ENCODE results near the gene GPM6B. TPM values are rescaled to one million over a fixed set of nuclear protein-coding genes. Genes with fewer than 3 reads are reported as not detected.

GPM6B gene
- polyA plus RNA-seq, 1 donor = 17.8 TPM

GRCh38 chrX:13824746-13825145 is 7.9 kb upstream of the GPM6B start:
- no peak for DNase-seq (ENCODE audit: low read depth)

- DNase-seq (ENCODE audit: low read depth) = no peak
These were observed 4.8 kb upstream of the GPM6B start for GRCh38 chrX:13821738-13822137.

- no peak for DNase-seq (ENCODE audit: low read depth)
These were observed 717 bp downstream of the GPM6B start for GRCh38 chrX:13816176-13816575.

- no peak for DNase-seq (ENCODE audit: low read depth)
These were observed 1.2 kb downstream of the GPM6B start for GRCh38 chrX:13815664-13816063.

- DNase-seq (ENCODE audit: low read depth) = no peak
These were observed 8.0 kb downstream of the GPM6B start for GRCh38 chrX:13808865-13809264.

- DNase-seq (ENCODE audit: low read depth) = no peak
These were observed 8.6 kb downstream of the GPM6B start for GRCh38 chrX:13808293-13808692.

GRCh38 chrX:13805241-13805640 is 11.7 kb downstream of the GPM6B start:
- no peak for DNase-seq (ENCODE audit: low read depth)

GRCh38 chrX:13803116-13803515 is 13.8 kb downstream of the GPM6B start:
- DNase-seq (ENCODE audit: low read depth) = no peak

GRCh38 chrX:13798184-13798583 is 18.7 kb downstream of the GPM6B start:
- DNase-seq (ENCODE audit: low read depth) = no peak

- DNase-seq (ENCODE audit: low read depth) = no peak
These were observed 19.4 kb downstream of the GPM6B start for GRCh38 chrX:13797512-13797911.

GRCh38 chrX:13794417-13794816 is 22.5 kb downstream of the GPM6B start:
- no peak for DNase-seq (ENCODE audit: low read depth)

- no peak for DNase-seq (ENCODE audit: low read depth)
These were observed 23.0 kb downstream of the GPM6B start for GRCh38 chrX:13793897-13794296.

GRCh38 chrX:13791559-13791958 is 25.3 kb downstream of the GPM6B start:
- no peak for DNase-seq (ENCODE audit: low read depth)

GRCh38 chrX:13791145-13791544 is 25.7 kb downstream of the GPM6B start:
- DNase-seq (ENCODE audit: low read depth) = no peak

GRCh38 chrX:13790206-13791131 is 26.4 kb downstream of the GPM6B start:
- DNase-seq (ENCODE audit: low read depth) = no peak

GRCh38 chrX:13786048-13786447 is 30.8 kb downstream of the GPM6B start:
- DNase-seq (ENCODE audit: low read depth) = no peak

- no peak for DNase-seq (ENCODE audit: low read depth)
These were observed 35.9 kb downstream of the GPM6B start for GRCh38 chrX:13780868-13781427.

GRCh38 chrX:13778916-13779315 is 38.0 kb downstream of the GPM6B start:
- no peak for DNase-seq (ENCODE audit: low read depth)

- DNase-seq (ENCODE audit: low read depth) = no peak
These were observed 40.5 kb downstream of the GPM6B start for GRCh38 chrX:13776387-13776786.

GRCh38 chrX:13775837-13776236 is 41.1 kb downstream of the GPM6B start:
- no peak for DNase-seq (ENCODE audit: low read depth)

- no peak for DNase-seq (ENCODE audit: low read depth)
These were observed 42.2 kb downstream of the GPM6B start for GRCh38 chrX:13774696-13775095.

- DNase-seq (ENCODE audit: low read depth) = no peak
These were observed 46.8 kb downstream of the GPM6B start for GRCh38 chrX:13770013-13770535.

GRCh38 chrX:13768939-13769338 is 48.0 kb downstream of the GPM6B start:
- DNase-seq (ENCODE audit: low read depth) = no peak

Measured in forelimb muscle (tissue), 1 donor.